Erythroblast (primary cell): Measurements from ENCODE around the gene TH.

Experiments used
- DNase-seq, 2 experiments: peaks; one replicate each; lab custom pipeline; 2025; lab: John Stamatoyannopoulos, UW
- GATA1 ChIP-seq: IDR thresholded peaks from 2 replicates; pipeline ENCODE4 v1.6.1; 2011; ENCODE audit warnings: low read depth, mild to moderate bottlenecking, control low read depth, low read length, moderate library complexity
- POLR2A ChIP-seq: IDR thresholded peaks from 2 replicates; pipeline ENCODE4 v1.6.1; 2011; ENCODE audit warnings: mild to moderate bottlenecking, low read length

Gene TH

GRCh38 chr11:2121227-2122130 lies 50.1 kb downstream of the TH start:
- TF ChIP-seq GATA1 = no peak
- TF ChIP-seq POLR2A = no peak

DNA sequence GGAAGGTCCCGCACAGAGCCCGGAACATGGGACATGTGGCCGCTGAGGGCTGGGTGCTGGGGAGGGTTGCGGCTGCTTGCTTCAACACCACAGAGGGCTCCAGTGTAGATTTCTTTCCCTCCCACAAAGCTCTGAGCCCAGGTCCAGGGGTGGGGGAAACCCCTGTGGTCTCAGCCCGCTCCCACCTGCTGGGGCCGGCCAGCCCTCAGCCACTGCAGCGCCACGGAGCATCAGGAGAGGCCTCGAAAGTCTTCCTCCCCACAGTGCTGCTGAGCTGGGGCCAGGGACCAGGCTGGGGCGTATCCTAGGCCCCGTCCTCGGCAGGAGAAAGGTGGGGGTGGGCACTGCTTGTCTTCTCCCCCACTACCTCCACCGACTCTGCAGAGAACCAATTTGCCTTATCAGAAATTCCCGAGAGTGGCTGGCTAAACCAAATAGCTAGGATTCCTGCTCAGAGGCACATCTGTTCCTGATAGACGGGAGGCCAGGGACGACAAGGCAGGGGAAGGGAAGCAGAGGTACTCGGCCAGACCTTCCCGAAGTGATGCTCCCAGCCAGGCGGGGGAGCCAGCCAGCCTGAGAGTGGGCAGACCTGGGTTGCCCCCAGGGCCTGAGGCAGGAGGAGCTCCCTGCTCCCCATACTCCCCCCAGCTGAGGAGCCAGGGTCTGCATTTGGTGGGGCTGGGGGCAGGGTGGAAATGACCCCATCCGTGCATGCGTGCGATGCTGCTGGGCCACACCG lies 51.1 kb downstream of the TH start:
- TF ChIP-seq GATA1 (no peak), POLR2A (no peak)
- no peak for DNase-seq

More at GRCh38 chr11:2121227-2122130, 50.1 kb downstream of the TH start:
- DNase-seq = no peak

GRCh38 chr11:2118677-2119076 lies 52.9 kb downstream of the TH start:
- TF ChIP-seq POLR2A = no peak
- TF ChIP-seq GATA1 = no peak
- no peak for DNase-seq

- no peak for TF ChIP-seq POLR2A
- TF ChIP-seq GATA1 = no peak
- DNase-seq = no peak
These were observed 54.9 kb downstream of the TH start for GRCh38 chr11:2116680-2117079.

DNA sequence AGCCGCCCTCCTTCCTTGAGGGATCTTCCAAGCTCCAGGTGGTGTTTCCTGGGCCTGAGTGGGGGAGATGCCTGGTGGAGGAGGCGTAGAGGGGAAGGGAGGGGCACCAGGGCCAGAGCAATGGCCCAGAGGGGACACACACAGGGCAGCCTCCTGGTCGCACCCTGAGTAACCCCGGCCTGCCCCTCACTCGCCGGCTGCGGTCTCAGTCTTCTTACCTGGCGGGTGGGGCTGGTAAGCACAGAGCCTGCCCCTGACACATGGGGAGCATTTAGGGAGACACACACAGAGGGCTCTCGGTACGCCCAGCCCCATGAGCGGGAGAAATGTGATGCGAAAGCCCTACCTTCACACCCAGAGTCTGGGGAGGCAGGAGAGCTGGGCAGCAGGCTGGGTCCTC lies 56.3 kb downstream of the TH start:
- TF ChIP-seq POLR2A (no peak), GATA1 (no peak)
- no peak for DNase-seq

- no peak for TF ChIP-seq GATA1
- no peak for TF ChIP-seq POLR2A
- DNase-seq = no peak
These were observed 57.0 kb downstream of the TH start for GRCh38 chr11:2114430-2115241.
